Psoas muscle (tissue), 8 donors: ENCODE data around the gene CACNG8. TPM values are rescaled to one million over a fixed set of nuclear protein-coding genes. Genes with fewer than 3 reads are reported as not detected.

Experiments
- ATAC-seq, 4 donors: fragments of 200-7000 bp; cut with Tn5 transposase; one replicate each; pipeline ENCODE4 v1.9.1; 2020; ENCODE audit warnings: moderate library complexity in 3 of 4, mild to moderate bottlenecking in 2 of 4
- DNase-seq, 2 donors: peaks; one replicate each; pipeline ENCODE4 v3.0.0-alpha.2; 2020
- H3K27ac ChIP-seq: fragments of 200-600 bp; one replicate; pipeline ENCODE4 v1.8.0; 2022
- H3K27me3 ChIP-seq, 3 donors: fragments of 200-600 bp in 1 of 3; one replicate each; pipeline versions ENCODE4 v1.6.1 to v1.8.0; 2013 to 2022; ENCODE audit warnings: low read length in 2 of 3, mild to moderate bottlenecking in 2 of 3, moderate library complexity in 1 of 3; ENCODE audit not compliant: insufficient read depth in 3 of 3
- H3K36me3 ChIP-seq, 2 donors: fragments of 200-600 bp in 1 of 2; one replicate each; pipeline versions ENCODE4 v1.6.1 to v1.8.0; 2013 to 2022; ENCODE audit warnings: low read depth in 1 of 2, mild to moderate bottlenecking in 1 of 2, moderate library complexity in 1 of 2; ENCODE audit not compliant: insufficient read depth in 1 of 2
- H3K4me1 ChIP-seq: fragments of 200-600 bp; one replicate; pipeline ENCODE4 v1.8.0; 2022
- H3K4me3 ChIP-seq: fragments of 200-600 bp; one replicate; pipeline ENCODE4 v1.8.0; 2022; ENCODE audit warnings: mild to moderate bottlenecking
- H3K9me3 ChIP-seq: fragments of 200-600 bp; one replicate; pipeline ENCODE4 v1.8.0; 2022
- WGBS, 3 donors: extraction: QIAGEN DNeasy Blood & Tissue Kit; methylation state at CpG; one replicate each; pipeline versions ENCODE4 v1.1.6 to v1.1.7; 2013; 5-methylcytosine and 5-hydroxymethylcytosine counted together
- intact Hi-C, 2 donors: fragments of 100-400 bp; cut with DNase I; formaldehyde crosslinking; loops; one replicate each; pipeline versions ENCODE4 v1.11.0 to v1.14.2; 2022
- polyA plus RNA-seq, 3 donors: library from polyadenylated mRNA; stranded (reverse); fragments of 200-250 nt; gene quantifications; one replicate each; pipeline ENCODE4 v1.2.3, GENCODE V29; 2013
- total RNA-seq, 4 donors: library from RNA; stranded (reverse); fragmentation: NEBNext Ultra II Directional in 2 of 4; extraction: Animal tissue kit (Norgen Biotek cat#: 25700) in 2 of 4; gene quantifications; one replicate each; pipeline versions ENCODE4 v1.2.1 to v1.2.4, GENCODE V29; 2021 to 2023
- TF ChIP-seq, protein P1 (sequence below): fragments of 200-600 bp; IDR thresholded peaks from one replicate; pipeline ENCODE4 v1.8.0; 2022; ENCODE audit warnings: antibody characterized with exemption
- donor health status: healthy with polysubstance abuse.
- donor health status: DM: no; HTN: no; CAD: no; lungs with moderate emphysema.
- donor health status: Bipolar disorder and iron deficiency.
- donor health status: healthy.
- donor health status: DM: yes; HTN: yes; CAD: no.
- donor health status: DM: no; HTN: no; CAD: no.
- donor health status: DM: no; HTN: no; CAD: no.
- donor health status: DM: yes; HTN: yes; CAD: no.

CACNG8 gene
- total and polyA plus RNA-seq, 7 donors: 0.04 to 0.42 (median 0.16) TPM

DNA sequence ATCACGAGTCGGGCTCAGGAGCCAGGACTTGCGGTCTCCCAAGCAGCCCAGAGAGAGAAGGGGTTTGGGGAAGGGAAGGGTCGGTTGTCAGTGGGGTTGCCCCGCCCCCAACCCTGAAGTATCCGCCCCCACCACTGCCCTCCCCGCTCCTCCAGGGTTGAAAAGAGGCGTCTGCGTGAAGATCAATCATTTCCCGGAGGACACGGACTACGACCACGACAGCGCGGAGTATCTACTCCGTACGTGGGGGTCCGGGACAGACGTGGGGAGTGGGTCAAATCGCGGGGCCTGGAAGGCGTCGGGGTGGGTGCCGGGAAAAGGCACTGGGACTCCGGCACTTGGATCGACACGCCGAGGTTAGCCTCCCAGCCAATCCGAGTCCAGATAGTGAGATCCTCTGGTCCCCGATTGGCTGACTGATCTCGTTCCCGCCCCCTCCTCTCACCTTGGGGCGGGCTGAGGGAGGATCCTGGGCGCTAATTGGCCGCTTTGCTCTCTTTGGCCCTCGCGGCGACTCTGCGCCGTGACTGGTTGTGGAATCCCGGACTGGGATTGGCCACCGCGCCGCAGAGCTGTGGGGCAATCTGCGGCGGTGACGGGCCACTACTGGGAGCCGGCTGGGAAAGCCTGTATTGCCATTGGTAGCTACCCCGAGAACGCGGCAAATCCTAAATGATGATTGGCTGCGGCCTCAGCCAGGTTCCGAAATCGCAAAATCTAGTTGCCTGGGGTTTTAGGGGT is 15.4 kb downstream of the CACNG8 start:
- Histone ChIP-seq H3K4me1 (peaks cover 9% of the 10 kb centered on the region), H3K36me3 (no peaks in the 10 kb centered on the region), H3K27me3 (peaks cover 0 to 7% (median 5%) of the 10 kb centered on the region in 3 donors), H3K4me3 (peak overlapping the region; percentile 56), H3K27ac (peak overlapping the region; percentile 49), H3K9me3 (no peaks in the 10 kb centered on the region)
- ATAC-seq (peak; percentile 68 to 91 (median 86)), DNase-seq (peak; percentile 81 to 83)
- TF ChIP-seq, protein P1, sequence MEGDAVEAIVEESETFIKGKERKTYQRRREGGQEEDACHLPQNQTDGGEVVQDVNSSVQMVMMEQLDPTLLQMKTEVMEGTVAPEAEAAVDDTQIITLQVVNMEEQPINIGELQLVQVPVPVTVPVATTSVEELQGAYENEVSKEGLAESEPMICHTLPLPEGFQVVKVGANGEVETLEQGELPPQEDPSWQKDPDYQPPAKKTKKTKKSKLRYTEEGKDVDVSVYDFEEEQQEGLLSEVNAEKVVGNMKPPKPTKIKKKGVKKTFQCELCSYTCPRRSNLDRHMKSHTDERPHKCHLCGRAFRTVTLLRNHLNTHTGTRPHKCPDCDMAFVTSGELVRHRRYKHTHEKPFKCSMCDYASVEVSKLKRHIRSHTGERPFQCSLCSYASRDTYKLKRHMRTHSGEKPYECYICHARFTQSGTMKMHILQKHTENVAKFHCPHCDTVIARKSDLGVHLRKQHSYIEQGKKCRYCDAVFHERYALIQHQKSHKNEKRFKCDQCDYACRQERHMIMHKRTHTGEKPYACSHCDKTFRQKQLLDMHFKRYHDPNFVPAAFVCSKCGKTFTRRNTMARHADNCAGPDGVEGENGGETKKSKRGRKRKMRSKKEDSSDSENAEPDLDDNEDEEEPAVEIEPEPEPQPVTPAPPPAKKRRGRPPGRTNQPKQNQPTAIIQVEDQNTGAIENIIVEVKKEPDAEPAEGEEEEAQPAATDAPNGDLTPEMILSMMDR: no peak
- intact Hi-C loops: loop anchor here in 1 of 2 donors (5.0 to 10.0 kb wide), 2 partner anchors 44 to 137 kb away; partner anchors contain the start of genes PRPF31 and TFPT
- WGBS, 3 donors: 2 to 4% (median 2%) methylated on average over 50 to 54 of the region's 54 CpGs

DNA sequence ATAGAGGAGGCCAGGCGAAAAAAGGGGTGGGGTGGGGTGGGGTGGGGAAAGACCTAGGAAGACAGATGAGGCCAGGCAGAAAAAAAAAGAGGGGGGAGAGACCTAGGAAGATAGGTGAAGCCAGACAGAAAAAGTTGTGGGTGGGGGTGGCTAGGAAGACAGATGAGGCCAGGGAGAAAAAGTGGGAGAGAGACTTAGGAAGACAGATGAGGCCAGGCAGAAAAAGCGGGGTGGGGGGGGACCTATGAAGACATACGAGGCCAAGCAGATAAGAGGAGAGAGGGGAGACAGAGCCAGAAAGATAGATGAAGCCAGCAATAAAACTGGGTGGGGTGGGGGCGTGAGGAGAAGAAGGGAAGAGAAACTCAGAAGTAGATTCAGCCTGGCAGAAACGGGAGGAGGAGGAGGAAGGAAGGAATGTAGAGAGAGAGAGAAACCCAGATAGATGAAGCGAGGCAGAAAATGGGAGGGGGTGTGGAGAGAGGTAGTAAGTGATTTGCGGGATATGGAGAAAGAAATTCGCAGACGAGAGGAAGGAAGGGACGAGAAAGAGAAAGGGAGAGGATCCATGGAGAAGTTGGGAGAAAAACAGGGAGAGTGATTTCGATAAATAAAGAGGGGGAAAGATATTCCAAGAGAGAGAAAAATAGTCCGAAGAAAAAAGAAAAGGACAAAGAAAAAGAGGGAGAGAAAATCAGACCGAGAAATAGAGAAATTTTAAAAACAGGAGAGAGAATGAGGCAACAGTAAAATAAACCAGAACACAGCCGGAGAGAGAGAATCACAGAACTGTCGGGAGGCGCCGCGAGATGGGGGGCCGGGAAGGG is 16.5 kb downstream of the CACNG8 start:
- Histone ChIP-seq H3K9me3 (no peaks in the 10 kb centered on the region), H3K36me3 (no peaks in the 10 kb centered on the region), H3K27ac (peak overlapping the region; percentile 71), H3K4me1 (peaks cover 9% of the 10 kb centered on the region), H3K27me3 (peaks cover 0 to 14% (median 5%) of the 10 kb centered on the region in 3 donors), H3K4me3 (peak overlapping the region; percentile 61)
- 10 to 13% (median 11%) methylated on average over 19 of the region's 19 CpGs for WGBS, 3 donors
- ATAC-seq (no peak), DNase-seq (no peak)
- intact Hi-C loops: loop anchor here in 1 of 2 donors (5.0 to 10.0 kb wide), 2 partner anchors 43 to 136 kb away; partner anchors contain the start of genes PRPF31 and TFPT
- TF ChIP-seq, protein P1: no peak

DNA sequence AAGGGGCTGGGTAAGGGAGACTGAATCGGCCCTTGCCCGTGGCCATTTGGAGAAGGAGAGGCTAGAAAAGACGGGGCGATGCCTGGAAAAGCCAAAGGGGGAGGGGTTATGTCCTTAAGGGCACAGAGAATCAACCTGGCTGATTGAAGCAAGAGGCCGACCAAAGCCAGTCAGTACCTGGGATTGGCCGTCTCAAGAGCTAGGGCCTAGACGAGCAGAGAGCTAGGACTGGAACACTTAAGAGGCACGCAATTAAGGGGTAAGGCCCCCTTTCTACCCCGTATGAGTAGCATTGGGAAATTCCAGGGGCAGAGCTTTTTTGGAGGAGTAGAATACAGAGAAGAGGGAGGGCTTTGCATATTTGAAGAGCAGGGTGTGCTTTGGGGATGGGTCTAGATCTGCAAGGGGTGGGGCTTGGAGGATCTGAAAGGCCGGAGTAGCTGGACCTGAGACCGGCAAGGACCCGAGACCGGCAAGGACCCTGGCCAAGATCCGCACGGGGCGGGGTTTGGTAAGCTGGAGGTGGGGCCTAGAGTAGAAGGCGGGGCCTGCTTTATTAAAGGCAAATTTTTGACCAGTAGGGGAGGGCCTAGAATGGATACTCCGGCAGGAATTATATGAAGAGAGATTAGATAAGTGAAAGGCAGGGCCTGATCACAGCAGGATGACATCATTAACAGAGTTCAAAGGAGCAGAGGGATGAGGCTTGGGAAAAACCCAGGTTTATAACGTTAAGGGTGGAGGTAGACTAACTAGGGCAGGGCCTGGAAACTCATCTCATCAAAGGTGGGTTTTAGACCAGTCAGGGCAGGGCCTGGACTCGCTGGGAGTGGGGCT is 18.0 kb downstream of the CACNG8 start:
- Histone ChIP-seq H3K27me3 (peaks cover 0 to 14% (median 5%) of the 10 kb centered on the region in 3 donors), H3K4me3 (peak overlapping the region; percentile 61)

More for the DNA sequence above, 18.0 kb downstream of the CACNG8 start:
- H3K27ac ChIP-seq: peak overlapping the region; percentile 71
- TF ChIP-seq, protein P1: no peak
- intact Hi-C loops: loop anchor here (10.0 kb wide), 2 partner anchors 124 to 484 kb away; partner anchors contain the start of genes LENG9 (in 1 of the 2), NDUFA3 (in 1 of the 2) and OSCAR (in 1 of the 2)
- DNase-seq (peak; percentile 32 to 74), ATAC-seq (peak; percentile 6 to 65 (median 24))
- 25 to 31% (median 31%) methylated on average over 20 of the region's 20 CpGs for WGBS, 3 donors
- H3K4me1 ChIP-seq: peaks cover 9% of the 10 kb centered on the region
- no peaks in the 10 kb centered on the region for H3K36me3 ChIP-seq
- H3K9me3 ChIP-seq: no peaks in the 10 kb centered on the region
